Neural crest cell (in vitro differentiated cells): ENCODE results near the gene ASB1. TPM values are rescaled to one million over a fixed set of nuclear protein-coding genes. Genes with fewer than 3 reads are reported as not detected.

Experiments used
- DNase-seq: peaks from one replicate; pipeline ENCODE4 v3.0.0; 2021; ENCODE audit warnings: low read depth, mixed read lengths, low spot score
- H3K27ac Mint-ChIP-seq: one replicate; pipeline ENCODE4 v1.8.0; 2021; ENCODE audit warnings: mild to moderate bottlenecking, mixed read lengths; ENCODE audit not compliant: unreplicated experiment
- H3K27me3 Mint-ChIP-seq: 2 replicates; pipeline ENCODE4 v1.8.0; 2021; ENCODE audit warnings: low read depth, mild to moderate bottlenecking, mixed read lengths
- H3K36me3 Mint-ChIP-seq: 2 replicates; pipeline ENCODE4 v1.8.0; 2021; ENCODE audit warnings: low read depth, mild to moderate bottlenecking, mixed read lengths
- H3K4me1 Mint-ChIP-seq: 2 replicates; pipeline ENCODE4 v1.8.0; 2021; ENCODE audit warnings: mixed read lengths
- H3K4me3 Mint-ChIP-seq: one replicate; pipeline ENCODE4 v1.8.0; 2021; ENCODE audit warnings: mild to moderate bottlenecking, mixed read lengths
- H3K9me3 Mint-ChIP-seq: 2 replicates; pipeline ENCODE4 v1.8.0; 2021; ENCODE audit warnings: mixed read lengths
- CTCF ChIP-seq: fragments of 200-600 bp; sonication (generic); conservative IDR thresholded peaks from 2 replicates; pipeline ENCODE4 v1.5.0; 2021; ENCODE audit warnings: antibody characterized with exemption, mild to moderate bottlenecking
- total RNA-seq: library from RNA; stranded (reverse); gene quantifications from 2 replicates; pipeline ENCODE4 v1.2.1, GENCODE V29; 2021

Gene ASB1
- total RNA-seq, 1 donor from 2014 or later, result 37.5 TPM

GRCh38 chr2:238427435-238428162 is 872 bp downstream of the ASB1 start:
- peaks cover 28% of the 10 kb centered on the region for H3K4me1 Mint-ChIP-seq
- peak overlapping the region; percentile 57 for H3K27ac Mint-ChIP-seq
- DNase-seq, result no peak
- TF ChIP-seq CTCF, result no peak
- H3K36me3 Mint-ChIP-seq, result peaks cover 17% of the 10 kb centered on the region
- H3K27me3 Mint-ChIP-seq, result no peaks in the 10 kb centered on the region
- no peaks in the 10 kb centered on the region for H3K9me3 Mint-ChIP-seq
- H3K4me3 Mint-ChIP-seq, result peak overlapping the region; percentile 92

- peaks cover 20% of the 10 kb centered on the region for H3K36me3 Mint-ChIP-seq
- H3K27me3 Mint-ChIP-seq, result no peaks in the 10 kb centered on the region
- H3K4me3 Mint-ChIP-seq, result peak overlapping the region; percentile 92
- TF ChIP-seq CTCF, result no peak
- H3K27ac Mint-ChIP-seq, result no peak overlapping the region
- no peak for DNase-seq
- no peaks in the 10 kb centered on the region for H3K9me3 Mint-ChIP-seq
- peaks cover 28% of the 10 kb centered on the region for H3K4me1 Mint-ChIP-seq
Observed at GRCh38 chr2:238428866-238429265, 2.1 kb downstream of the ASB1 start.

- Mint-ChIP-seq H3K27ac (no peak overlapping the region), H3K9me3 (no peaks in the 10 kb centered on the region), H3K36me3 (peaks cover 24% of the 10 kb centered on the region), H3K4me3 (no peak overlapping the region), H3K4me1 (peaks cover 28% of the 10 kb centered on the region), H3K27me3 (no peaks in the 10 kb centered on the region)
- TF ChIP-seq CTCF, result no peak
- DNase-seq, result no peak
Observed at GRCh38 chr2:238430781-238431180, 4.1 kb downstream of the ASB1 start.

GRCh38 chr2:238431456-238431855 is 4.7 kb downstream of the ASB1 start:
- H3K9me3 Mint-ChIP-seq, result no peaks in the 10 kb centered on the region
- no peak for TF ChIP-seq CTCF
- no peak for DNase-seq
- H3K27ac Mint-ChIP-seq, result no peak overlapping the region
- H3K27me3 Mint-ChIP-seq, result no peaks in the 10 kb centered on the region
- H3K4me1 Mint-ChIP-seq, result peaks cover 23% of the 10 kb centered on the region
- peak overlapping the region; percentile 50 for H3K4me3 Mint-ChIP-seq
- H3K36me3 Mint-ChIP-seq, result peaks cover 24% of the 10 kb centered on the region

GRCh38 chr2:238433300-238433915 is 6.7 kb downstream of the ASB1 start:
- H3K27me3 Mint-ChIP-seq, result no peaks in the 10 kb centered on the region
- peaks cover 26% of the 10 kb centered on the region for H3K36me3 Mint-ChIP-seq
- no peak overlapping the region for H3K27ac Mint-ChIP-seq
- peaks cover 12% of the 10 kb centered on the region for H3K4me1 Mint-ChIP-seq
- H3K4me3 Mint-ChIP-seq, result no peak overlapping the region
- no peaks in the 10 kb centered on the region for H3K9me3 Mint-ChIP-seq
- no peak for DNase-seq
- TF ChIP-seq CTCF, result no peak
